Measurements from ENCODE around the gene CDK8.

DNA sequence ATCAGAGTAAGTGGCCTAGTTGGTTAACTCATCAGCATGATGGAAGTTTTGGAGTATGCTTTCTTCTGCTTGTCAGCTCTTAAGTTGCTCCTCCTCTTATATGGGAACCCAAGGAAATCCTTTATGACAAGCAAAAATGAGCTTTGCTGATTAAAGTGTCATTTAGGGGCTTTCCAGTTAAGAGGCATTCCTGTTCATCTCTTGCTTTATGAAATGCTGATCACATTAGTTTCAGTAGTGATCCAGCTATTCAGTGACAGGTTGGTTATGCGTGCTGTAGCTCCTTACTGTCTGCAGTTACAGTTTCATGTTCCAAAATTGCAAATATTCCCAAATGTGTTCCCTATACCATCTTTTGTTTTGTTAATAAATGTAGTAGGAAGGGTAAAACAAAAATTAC is 146.6 kb downstream of the CDK8 start:
- TF ChIP-seq, protein P1, sequence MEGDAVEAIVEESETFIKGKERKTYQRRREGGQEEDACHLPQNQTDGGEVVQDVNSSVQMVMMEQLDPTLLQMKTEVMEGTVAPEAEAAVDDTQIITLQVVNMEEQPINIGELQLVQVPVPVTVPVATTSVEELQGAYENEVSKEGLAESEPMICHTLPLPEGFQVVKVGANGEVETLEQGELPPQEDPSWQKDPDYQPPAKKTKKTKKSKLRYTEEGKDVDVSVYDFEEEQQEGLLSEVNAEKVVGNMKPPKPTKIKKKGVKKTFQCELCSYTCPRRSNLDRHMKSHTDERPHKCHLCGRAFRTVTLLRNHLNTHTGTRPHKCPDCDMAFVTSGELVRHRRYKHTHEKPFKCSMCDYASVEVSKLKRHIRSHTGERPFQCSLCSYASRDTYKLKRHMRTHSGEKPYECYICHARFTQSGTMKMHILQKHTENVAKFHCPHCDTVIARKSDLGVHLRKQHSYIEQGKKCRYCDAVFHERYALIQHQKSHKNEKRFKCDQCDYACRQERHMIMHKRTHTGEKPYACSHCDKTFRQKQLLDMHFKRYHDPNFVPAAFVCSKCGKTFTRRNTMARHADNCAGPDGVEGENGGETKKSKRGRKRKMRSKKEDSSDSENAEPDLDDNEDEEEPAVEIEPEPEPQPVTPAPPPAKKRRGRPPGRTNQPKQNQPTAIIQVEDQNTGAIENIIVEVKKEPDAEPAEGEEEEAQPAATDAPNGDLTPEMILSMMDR (IDR thresholded peaks at IDR 0.05; ENCODE audit: insufficient read depth, low read length, poor library complexity, severe bottlenecking), result no peak
- TF ChIP-seq EZH2phosphoT487 (conservative IDR thresholded peaks at IDR 0.05; ENCODE audit: low read length), result no peak
